ENCODE data around the gene TRHDE.

Gene TRHDE, protein sequence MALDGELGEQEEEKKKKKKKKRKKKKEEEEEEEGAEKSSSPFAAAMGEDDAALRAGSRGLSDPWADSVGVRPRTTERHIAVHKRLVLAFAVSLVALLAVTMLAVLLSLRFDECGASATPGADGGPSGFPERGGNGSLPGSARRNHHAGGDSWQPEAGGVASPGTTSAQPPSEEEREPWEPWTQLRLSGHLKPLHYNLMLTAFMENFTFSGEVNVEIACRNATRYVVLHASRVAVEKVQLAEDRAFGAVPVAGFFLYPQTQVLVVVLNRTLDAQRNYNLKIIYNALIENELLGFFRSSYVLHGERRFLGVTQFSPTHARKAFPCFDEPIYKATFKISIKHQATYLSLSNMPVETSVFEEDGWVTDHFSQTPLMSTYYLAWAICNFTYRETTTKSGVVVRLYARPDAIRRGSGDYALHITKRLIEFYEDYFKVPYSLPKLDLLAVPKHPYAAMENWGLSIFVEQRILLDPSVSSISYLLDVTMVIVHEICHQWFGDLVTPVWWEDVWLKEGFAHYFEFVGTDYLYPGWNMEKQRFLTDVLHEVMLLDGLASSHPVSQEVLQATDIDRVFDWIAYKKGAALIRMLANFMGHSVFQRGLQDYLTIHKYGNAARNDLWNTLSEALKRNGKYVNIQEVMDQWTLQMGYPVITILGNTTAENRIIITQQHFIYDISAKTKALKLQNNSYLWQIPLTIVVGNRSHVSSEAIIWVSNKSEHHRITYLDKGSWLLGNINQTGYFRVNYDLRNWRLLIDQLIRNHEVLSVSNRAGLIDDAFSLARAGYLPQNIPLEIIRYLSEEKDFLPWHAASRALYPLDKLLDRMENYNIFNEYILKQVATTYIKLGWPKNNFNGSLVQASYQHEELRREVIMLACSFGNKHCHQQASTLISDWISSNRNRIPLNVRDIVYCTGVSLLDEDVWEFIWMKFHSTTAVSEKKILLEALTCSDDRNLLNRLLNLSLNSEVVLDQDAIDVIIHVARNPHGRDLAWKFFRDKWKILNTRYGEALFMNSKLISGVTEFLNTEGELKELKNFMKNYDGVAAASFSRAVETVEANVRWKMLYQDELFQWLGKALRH

DNA sequence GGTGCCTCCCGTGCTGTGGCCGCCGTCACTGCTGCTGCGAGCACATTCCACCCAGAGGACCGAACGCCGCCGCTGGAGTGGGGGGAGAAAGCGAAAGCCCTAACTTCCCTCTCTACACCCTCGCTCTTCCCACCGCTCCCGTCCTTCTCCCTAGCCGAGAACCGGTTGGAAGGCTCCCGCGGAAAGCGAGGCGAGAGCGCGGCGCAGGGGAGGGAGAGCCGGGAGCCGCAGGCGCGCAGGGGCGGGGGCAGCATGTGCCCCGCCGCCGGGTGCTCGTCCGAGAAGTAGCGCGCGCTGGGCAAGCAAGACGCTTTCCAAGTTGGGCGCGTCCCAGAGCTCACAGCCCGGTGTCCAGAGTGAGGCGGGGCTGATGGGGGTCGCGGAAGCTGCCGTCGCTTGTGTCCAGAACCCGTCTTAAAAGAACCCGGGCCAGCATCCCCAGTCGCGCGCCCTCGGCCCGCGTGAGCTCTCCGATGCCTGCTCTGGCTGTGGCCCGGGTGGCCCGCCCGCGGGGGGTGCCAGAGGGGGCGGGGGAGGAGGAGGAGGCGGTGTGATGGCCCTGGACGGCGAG lies at the start of gene TRHDE:
TSS of gene TRHDE (plus strand) at position 280 of the 571 bp plus-strand sequence. CDS start at position 554, 274 bp downstream.
- no peak for DNase-seq

DNA sequence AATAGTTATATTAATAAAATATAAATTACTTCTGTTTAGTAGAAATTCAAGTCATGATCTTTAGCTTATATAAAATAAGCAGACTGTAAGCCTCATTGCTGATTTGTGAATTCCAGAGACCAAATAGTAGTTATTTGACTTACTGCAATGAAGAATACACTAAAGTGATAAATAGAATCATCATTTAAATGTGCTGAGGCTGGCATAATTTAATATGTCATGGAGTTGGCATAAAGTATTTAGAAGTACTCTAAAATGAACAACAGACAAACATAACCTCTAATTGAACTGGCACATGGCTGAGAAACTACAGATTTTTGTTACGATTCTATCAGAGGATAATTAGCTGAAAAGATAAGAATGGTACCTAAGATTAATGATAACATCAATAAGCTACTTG lies 45.7 kb upstream of the TRHDE start:
- DNase-seq = no peak

DNA sequence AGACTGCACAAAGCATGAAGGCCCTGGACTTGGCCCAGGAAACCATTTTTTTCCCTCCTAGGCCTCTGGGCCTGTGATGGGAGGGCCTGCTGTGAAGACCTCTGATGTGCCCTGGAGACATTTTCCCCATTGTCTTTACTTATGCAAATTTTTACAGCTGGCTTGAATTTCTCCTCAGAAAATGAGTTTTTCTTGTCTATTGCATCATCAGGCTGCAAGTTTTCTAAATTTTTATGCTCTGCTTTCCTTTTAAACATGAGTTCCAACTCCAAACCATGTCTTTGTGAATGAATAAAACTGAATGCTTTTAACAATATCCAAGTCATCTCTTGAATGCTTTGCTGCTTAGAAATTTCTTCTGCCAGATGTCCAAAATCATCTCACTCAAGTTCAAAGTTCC lies 43.7 kb upstream of the TRHDE start:
- DNase-seq = no peak

- no peak for DNase-seq
These were observed 41.6 kb upstream of the TRHDE start for GRCh38 chr12:72230589-72230988.

- DNase-seq = no peak
These were observed 37.3 kb upstream of the TRHDE start for GRCh38 chr12:72234886-72235285.

DNA sequence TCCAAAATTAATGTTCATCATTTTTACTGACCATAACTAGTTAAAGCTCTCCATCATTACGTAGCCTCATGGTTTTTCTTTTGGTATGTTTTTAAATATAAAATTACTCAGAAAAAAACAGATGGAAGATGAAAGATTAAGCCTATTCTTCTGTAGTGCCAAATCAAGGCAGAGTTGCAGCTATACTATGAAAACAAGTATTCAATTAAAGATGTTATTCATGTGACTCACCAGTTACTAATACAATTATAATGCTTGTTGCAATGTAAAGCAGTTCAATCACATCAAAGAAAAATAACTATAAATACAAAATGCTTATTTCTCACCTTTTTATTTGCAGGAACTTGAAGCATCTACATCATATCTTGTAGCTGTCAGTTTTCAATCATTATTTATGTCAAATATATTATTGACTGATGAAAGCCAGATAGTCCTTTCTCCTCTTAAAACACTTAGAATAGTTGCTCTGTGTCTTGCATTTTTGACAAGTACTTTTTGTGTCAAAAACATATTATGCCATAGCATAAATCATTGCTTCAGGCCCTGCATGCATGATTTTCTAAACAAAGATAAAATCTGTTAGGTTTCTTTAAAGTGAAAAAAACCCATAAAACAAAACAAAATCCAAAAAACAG lies 36.0 kb upstream of the TRHDE start:
- DNase-seq = no peak

DNA sequence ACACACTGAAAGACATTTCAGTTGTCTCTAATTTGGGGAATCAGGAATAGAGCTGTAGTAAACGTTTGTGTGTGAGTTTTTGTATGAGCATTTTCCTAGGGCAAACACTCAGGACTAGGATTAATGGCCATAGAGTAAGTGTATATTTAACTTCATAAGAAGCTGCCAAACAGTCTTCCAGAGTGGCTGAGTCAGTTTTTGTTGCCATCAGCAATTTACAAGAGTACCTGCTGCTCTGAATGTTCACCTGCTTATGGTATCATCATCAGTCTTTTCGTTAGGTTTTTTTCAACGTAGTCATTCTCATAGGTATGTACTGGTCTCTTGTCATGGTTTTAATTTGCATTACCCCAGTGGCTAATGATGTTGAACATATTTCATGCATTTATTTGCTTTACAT lies 30.6 kb upstream of the TRHDE start:
- no peak for DNase-seq

- no peak for DNase-seq
These were observed 29.2 kb upstream of the TRHDE start for GRCh38 chr12:72242946-72243345.

- no peak for DNase-seq
These were observed 25.8 kb upstream of the TRHDE start for GRCh38 chr12:72246370-72246769.

GRCh38 chr12:72250346-72250745 lies 21.8 kb upstream of the TRHDE start:
- no peak for DNase-seq

- DNase-seq = no peak
These were observed 15.4 kb upstream of the TRHDE start for GRCh38 chr12:72256725-72257124.

GRCh38 chr12:72261885-72262284 lies 10.3 kb upstream of the TRHDE start:
- DNase-seq = no peak

DNA sequence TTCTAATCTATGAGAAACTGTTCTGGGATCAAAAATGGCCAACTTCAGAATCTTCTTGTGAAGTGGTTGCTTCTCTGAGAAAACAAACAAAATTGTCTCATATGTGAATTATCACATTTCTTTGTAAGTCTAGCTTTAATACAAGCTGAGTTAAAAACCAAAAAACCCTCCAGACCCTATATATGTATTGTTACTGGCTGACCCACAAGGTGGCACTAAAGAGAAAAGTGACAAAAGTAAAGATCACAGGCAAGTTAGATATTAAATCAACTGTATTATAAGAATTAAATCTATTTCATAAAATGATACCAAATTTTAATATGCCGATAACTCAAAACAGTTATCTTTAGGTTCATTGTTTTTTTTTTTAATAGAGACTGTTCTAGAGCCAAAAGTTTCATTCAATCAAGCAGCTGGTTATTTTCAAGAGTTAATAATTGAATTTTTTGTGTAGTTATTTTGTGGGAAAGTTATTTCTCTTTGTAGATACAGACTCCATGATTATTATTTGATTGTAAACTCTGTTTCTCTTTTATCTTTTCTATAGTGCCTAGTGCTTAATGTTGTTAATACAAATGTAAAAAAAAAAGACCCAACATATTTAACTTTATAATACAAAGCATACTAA lies 7.5 kb upstream of the TRHDE start:
- DNase-seq = peak; percentile 14

GRCh38 chr12:72267974-72268373 lies 4.2 kb upstream of the TRHDE start:
- DNase-seq = peak; percentile 8

GRCh38 chr12:72268386-72268785 lies 3.8 kb upstream of the TRHDE start:
- no peak for DNase-seq

DNA sequence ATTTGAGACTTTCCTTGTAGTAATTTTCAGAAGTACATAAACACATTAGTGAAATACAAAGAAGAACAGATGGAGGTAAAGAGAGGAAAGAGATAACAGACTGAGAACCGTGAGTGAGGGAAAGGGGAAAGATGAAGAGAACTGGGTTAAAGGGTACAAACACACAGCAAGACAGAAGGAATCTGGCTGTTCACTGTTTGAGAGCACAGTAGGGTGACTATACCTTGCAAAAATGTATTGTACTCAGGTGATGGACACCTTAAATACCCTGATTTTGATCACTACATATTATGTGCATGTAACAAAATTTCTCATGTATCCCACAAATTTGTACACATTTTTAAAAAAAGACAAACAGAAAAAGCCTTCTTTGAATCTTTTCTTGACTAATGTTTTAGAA lies 2.7 kb upstream of the TRHDE start:
- DNase-seq = no peak

DNA sequence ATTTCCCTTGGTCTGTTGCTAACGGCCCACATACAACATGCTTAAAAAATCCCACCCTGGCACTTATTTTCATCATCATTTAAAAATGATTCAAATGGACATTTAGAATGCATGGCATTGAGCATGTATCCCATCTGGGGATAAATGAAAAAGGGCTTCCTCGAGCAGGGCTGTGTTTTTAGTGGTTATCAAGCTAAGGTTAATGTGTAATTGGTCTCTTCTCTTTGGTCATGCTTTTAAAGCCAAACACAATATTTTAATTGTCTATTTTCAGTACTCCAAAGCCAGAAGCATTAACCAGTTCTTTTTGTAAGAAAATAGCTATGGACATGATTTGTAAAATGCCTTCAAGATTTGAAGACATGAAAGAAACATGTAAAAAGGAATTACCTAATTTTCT lies 1.9 kb upstream of the TRHDE start:
- DNase-seq = peak; percentile 18

GRCh38 chr12:72270961-72271360 lies 1.2 kb upstream of the TRHDE start:
- DNase-seq = no peak

DNA sequence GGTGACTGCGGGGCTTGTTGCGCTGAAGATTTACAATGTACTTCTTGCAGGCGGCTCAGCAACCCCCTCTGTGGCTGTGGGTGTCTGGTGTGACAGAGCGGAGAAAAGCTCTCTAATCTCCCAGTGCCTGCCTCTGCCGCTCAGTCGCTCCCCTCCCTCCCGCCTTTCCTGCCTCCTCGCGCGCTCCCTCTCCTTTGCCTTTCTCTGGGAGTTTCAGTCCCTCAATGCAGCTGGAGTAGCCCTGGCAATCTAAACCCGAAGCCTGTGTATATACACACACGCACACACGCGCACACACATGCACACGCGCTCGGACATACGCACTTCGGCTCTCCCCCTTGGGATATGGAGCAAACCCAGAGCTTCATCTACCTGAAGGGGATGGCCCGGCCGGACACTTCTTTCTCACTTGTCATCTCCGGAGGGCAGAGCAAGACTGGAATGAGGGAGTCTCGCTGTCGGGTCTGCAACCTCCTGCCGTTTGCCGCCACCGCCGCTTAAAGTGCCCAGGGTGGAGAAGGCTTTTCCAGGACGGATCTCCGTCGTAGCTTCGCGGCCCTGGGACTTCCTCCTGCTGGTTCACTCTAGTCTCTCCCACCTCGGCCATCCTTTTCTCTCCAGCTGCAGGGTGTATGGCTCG lies 599 bp upstream of the TRHDE start:
- DNase-seq = peak; percentile 93

DNA sequence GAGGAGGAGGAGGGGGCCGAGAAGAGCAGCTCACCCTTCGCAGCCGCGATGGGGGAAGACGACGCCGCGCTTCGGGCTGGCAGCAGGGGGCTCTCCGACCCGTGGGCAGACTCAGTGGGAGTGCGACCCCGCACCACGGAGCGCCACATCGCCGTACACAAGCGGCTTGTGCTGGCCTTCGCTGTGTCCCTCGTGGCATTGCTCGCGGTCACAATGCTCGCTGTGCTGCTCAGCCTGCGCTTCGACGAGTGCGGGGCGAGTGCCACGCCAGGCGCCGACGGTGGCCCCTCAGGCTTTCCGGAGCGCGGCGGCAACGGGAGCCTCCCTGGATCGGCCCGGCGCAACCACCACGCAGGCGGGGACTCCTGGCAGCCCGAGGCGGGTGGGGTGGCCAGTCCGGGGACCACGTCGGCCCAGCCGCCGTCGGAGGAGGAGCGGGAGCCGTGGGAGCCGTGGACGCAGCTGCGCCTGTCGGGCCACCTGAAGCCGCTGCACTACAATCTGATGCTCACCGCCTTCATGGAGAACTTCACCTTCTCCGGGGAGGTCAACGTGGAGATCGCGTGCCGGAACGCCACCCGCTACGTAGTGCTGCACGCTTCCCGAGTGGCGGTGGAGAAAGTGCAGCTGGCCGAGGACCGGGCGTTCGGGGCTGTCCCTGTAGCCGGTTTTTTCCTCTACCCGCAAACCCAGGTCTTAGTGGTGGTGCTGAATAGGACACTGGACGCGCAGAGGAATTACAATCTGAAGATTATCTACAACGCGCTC lies 745 bp downstream of the TRHDE start:
- peak; percentile 84 for DNase-seq

- no peak for DNase-seq
These were observed 1.3 kb downstream of the TRHDE start for GRCh38 chr12:72273499-72273837.

All from retina (tissue), 1 donor.